CD4-positive, alpha-beta T cell (primary cell): ENCODE results near the gene ANXA8L1. TPM values are rescaled to one million over a fixed set of nuclear protein-coding genes. Genes with fewer than 3 reads are reported as not detected.
"Not testable (repeated sequence)": the region's sequence is repeated elsewhere in the genome, so short reads cannot be mapped to it uniquely, and the experiment has no call there.

ENCODE experiments used
- ATAC-seq: fragments of 200-7000 bp; cut with Tn5 transposase; one replicate; pipeline ENCODE4 v1.10.0; 2022; ENCODE audit warnings: mild to moderate bottlenecking; ENCODE audit not compliant: poor library complexity
- CTCF ChIA-PET: fragments of 350-600 bp; sonication (Branson Sonifier 250); formaldehyde crosslinking; loops from one replicate; lab custom pipeline; 2021; ENCODE audit warnings: antibody characterized with exemption, inconsistent platforms; lab: Charles Lee
- POLR2A ChIA-PET: fragments of 350-600 bp; sonication (Branson Sonifier 250); formaldehyde crosslinking; loops from one replicate; lab custom pipeline; 2021; ENCODE audit warnings: antibody characterized with exemption, inconsistent platforms; lab: Charles Lee
- DNase-seq, 14 experiments: peaks; one replicate each; pipeline ENCODE4 v3.0.0-alpha.2; 2013 to 2020; ENCODE audit warnings: mixed read lengths in 2 of 14
- H3K27ac ChIP-seq, 2 donors: one replicate each; pipeline versions ENCODE4 v1.5.1 to v1.7.0; 2013; ENCODE audit warnings: low read length in 2 of 2, low read depth in 1 of 2, mild to moderate bottlenecking in 1 of 2
- H3K27me3 ChIP-seq, 2 experiments: 1 replicate in 1 of 2; 2 replicates in 1 of 2; pipeline versions ENCODE4 v1.6.1 to v1.7.0; 2013; ENCODE audit warnings: low read length in 2 of 2, control low read depth in 1 of 2, mild to moderate bottlenecking in 1 of 2, moderate library complexity in 1 of 2; ENCODE audit not compliant: insufficient read depth in 2 of 2, control insufficient read depth in 1 of 2
- H3K36me3 ChIP-seq: one replicate; pipeline ENCODE4 v1.6.1; 2013; ENCODE audit warnings: low read length, control low read depth; ENCODE audit not compliant: insufficient read depth
- H3K4me1 ChIP-seq: one replicate; pipeline ENCODE4 v1.6.1; 2013; ENCODE audit warnings: low read length, control low read depth; ENCODE audit not compliant: insufficient read depth
- H3K4me3 ChIP-seq: one replicate; pipeline ENCODE4 v1.5.1; 2013; ENCODE audit warnings: mild to moderate bottlenecking, low read length, moderate library complexity
- H3K9me3 ChIP-seq, 2 experiments: 1 replicate in 1 of 2; 2 replicates in 1 of 2; pipeline versions ENCODE4 v1.6.1 to v1.7.0; 2013; ENCODE audit warnings: low read length in 2 of 2, mild to moderate bottlenecking in 2 of 2, control low read depth in 1 of 2, moderate library complexity in 1 of 2; ENCODE audit not compliant: control insufficient read depth in 1 of 2, insufficient read depth in 1 of 2
- H3K27ac Mint-ChIP-seq: one replicate; pipeline ENCODE4 v1.8.0; 2020; ENCODE audit warnings: mixed read lengths
- H3K27me3 Mint-ChIP-seq: one replicate; pipeline ENCODE4 v1.8.0; 2021; ENCODE audit warnings: mixed read lengths
- H3K36me3 Mint-ChIP-seq: one replicate; pipeline ENCODE4 v1.8.0; 2021; ENCODE audit warnings: low read depth, mixed read lengths
- H3K4me1 Mint-ChIP-seq: one replicate; pipeline ENCODE4 v1.8.0; 2021; ENCODE audit warnings: low read depth, mixed read lengths
- H3K4me3 Mint-ChIP-seq: one replicate; pipeline ENCODE4 v1.8.0; 2020; ENCODE audit warnings: mild to moderate bottlenecking, mixed read lengths
- H3K9me3 Mint-ChIP-seq: one replicate; pipeline ENCODE4 v1.8.0; 2020; ENCODE audit warnings: mixed read lengths
- intact Hi-C, 2 experiments: fragments of 100-400 bp; cut with DNase I in 1 of 2; cut with micrococcal nuclease in 1 of 2; formaldehyde crosslinking; loops; one replicate each; pipeline versions ENCODE4 v1.15.1 to v1.9.0; 2023 to 2025; cut with DNase I, micrococcal nuclease
- total RNA-seq, 174 experiments: library from RNA in 2 of 174; stranded (reverse) in 2 of 174; gene quantifications; one replicate each; pipeline ENCODE4 v1.2.3 and lab custom pipeline; 2021 to 2026

The ANXA8L1 gene
- total RNA-seq, 2 experiments from 2014 or later: not detected

- H3K4me3 Mint-ChIP-seq, CTCF ChIA-PET, intact Hi-C loops, H3K27me3 Mint-ChIP-seq, DNase-seq, H3K9me3 ChIP-seq, H3K4me1 ChIP-seq, POLR2A ChIA-PET, H3K27me3 ChIP-seq, ATAC-seq, H3K4me3 ChIP-seq, H3K9me3 Mint-ChIP-seq, H3K27ac ChIP-seq, H3K4me1 Mint-ChIP-seq, H3K36me3 Mint-ChIP-seq, H3K27ac Mint-ChIP-seq, H3K36me3 ChIP-seq: not testable (repeated sequence)
Measured at GRCh38 chr10:46409556-46409955, 34.0 kb downstream of the ANXA8L1 start.

GRCh38 chr10:46411123-46411522 lies 35.5 kb downstream of the ANXA8L1 start:
- H3K36me3 Mint-ChIP-seq, H3K36me3 ChIP-seq, H3K27me3 ChIP-seq, POLR2A ChIA-PET, ATAC-seq, CTCF ChIA-PET, intact Hi-C loops, DNase-seq, H3K4me3 ChIP-seq, H3K27ac ChIP-seq, H3K27me3 Mint-ChIP-seq, H3K4me1 ChIP-seq, H3K4me3 Mint-ChIP-seq, H3K9me3 Mint-ChIP-seq, H3K4me1 Mint-ChIP-seq, H3K9me3 ChIP-seq, H3K27ac Mint-ChIP-seq: not testable (repeated sequence)

- CTCF ChIA-PET, H3K9me3 Mint-ChIP-seq, intact Hi-C loops, H3K27ac Mint-ChIP-seq, H3K27me3 Mint-ChIP-seq, H3K4me1 ChIP-seq, DNase-seq, H3K27me3 ChIP-seq, POLR2A ChIA-PET, H3K36me3 Mint-ChIP-seq, H3K9me3 ChIP-seq, H3K4me3 Mint-ChIP-seq, H3K27ac ChIP-seq, H3K4me3 ChIP-seq, ATAC-seq, H3K36me3 ChIP-seq, H3K4me1 Mint-ChIP-seq: not testable (repeated sequence)
Measured at GRCh38 chr10:46412665-46413064, 37.1 kb downstream of the ANXA8L1 start.

- H3K4me1 ChIP-seq, H3K4me3 ChIP-seq, H3K9me3 Mint-ChIP-seq, H3K27ac ChIP-seq, ATAC-seq, H3K27me3 Mint-ChIP-seq, H3K36me3 ChIP-seq, H3K27me3 ChIP-seq, H3K9me3 ChIP-seq, H3K36me3 Mint-ChIP-seq, POLR2A ChIA-PET, DNase-seq, H3K4me3 Mint-ChIP-seq, CTCF ChIA-PET, H3K27ac Mint-ChIP-seq, H3K4me1 Mint-ChIP-seq, intact Hi-C loops: not testable (repeated sequence)
Measured at GRCh38 chr10:46415291-46415690, 39.7 kb downstream of the ANXA8L1 start.

- intact Hi-C loops, DNase-seq, H3K27ac Mint-ChIP-seq, H3K27ac ChIP-seq, H3K4me3 ChIP-seq, CTCF ChIA-PET, H3K9me3 ChIP-seq, H3K4me3 Mint-ChIP-seq, H3K36me3 ChIP-seq, H3K36me3 Mint-ChIP-seq, H3K4me1 Mint-ChIP-seq, ATAC-seq, H3K9me3 Mint-ChIP-seq, H3K4me1 ChIP-seq, H3K27me3 ChIP-seq, POLR2A ChIA-PET, H3K27me3 Mint-ChIP-seq: not testable (repeated sequence)
Measured at GRCh38 chr10:46418283-46418682, 42.7 kb downstream of the ANXA8L1 start.

GRCh38 chr10:46419570-46420379 lies 44.2 kb downstream of the ANXA8L1 start:
- ATAC-seq: not testable (repeated sequence)

GRCh38 chr10:46423550-46423949 lies 48.0 kb downstream of the ANXA8L1 start:
- H3K4me1 Mint-ChIP-seq, H3K4me1 ChIP-seq, H3K27me3 Mint-ChIP-seq, H3K27me3 ChIP-seq, DNase-seq, H3K36me3 ChIP-seq, H3K36me3 Mint-ChIP-seq, CTCF ChIA-PET, H3K27ac Mint-ChIP-seq, H3K4me3 ChIP-seq, H3K9me3 Mint-ChIP-seq, ATAC-seq, POLR2A ChIA-PET, intact Hi-C loops, H3K4me3 Mint-ChIP-seq, H3K27ac ChIP-seq, H3K9me3 ChIP-seq: not testable (repeated sequence)

More at GRCh38 chr10:46419570-46420379, 44.2 kb downstream of the ANXA8L1 start:
- DNase-seq, H3K4me1 ChIP-seq, H3K4me3 Mint-ChIP-seq, POLR2A ChIA-PET, H3K36me3 Mint-ChIP-seq, H3K27me3 ChIP-seq, H3K27ac ChIP-seq, H3K4me1 Mint-ChIP-seq, H3K4me3 ChIP-seq, H3K9me3 Mint-ChIP-seq, H3K36me3 ChIP-seq, H3K27me3 Mint-ChIP-seq, H3K9me3 ChIP-seq, intact Hi-C loops, CTCF ChIA-PET, H3K27ac Mint-ChIP-seq: not testable (repeated sequence)
